GM19324 (cell line): ENCODE data around the gene IGLL5.

ENCODE experiments used
- ATAC-seq: cut with Tn5 transposase; IDR thresholded peaks from one replicate; pipeline ENCODE4 v1.9.1; 2021; ENCODE audit warnings: mild to moderate bottlenecking, moderate library complexity; ENCODE audit not compliant: unreplicated experiment, low FRiP score

The IGLL5 gene

GRCh38 chr22:22858559-22858937, 29.1 kb upstream of the IGLL5 start:
- ATAC-seq, result no peak

DNA sequence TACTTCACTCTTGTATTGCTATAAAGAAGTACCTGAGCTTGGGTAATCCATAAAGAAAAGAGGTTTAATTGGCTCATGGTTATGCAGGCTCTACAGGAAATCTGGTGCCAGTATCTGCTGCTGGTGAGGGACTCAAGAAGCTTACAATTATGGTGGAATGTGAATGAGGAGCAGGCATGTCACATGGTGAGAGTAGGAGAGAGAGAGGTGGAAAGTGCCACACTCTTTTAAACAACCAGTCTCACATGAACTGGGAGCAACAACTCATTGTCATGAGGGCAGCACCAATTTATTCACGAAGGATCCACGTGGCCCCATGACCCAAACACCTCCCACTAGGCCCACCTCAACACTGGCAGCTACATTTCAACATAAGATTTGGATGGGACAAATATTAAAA, 24.6 kb upstream of the IGLL5 start:
- ATAC-seq, result no peak

- peak; percentile 88 for ATAC-seq
Measured at GRCh38 chr22:22865311-22866072, 22.1 kb upstream of the IGLL5 start.

- ATAC-seq, result no peak
Measured at GRCh38 chr22:22866381-22867111, 21.1 kb upstream of the IGLL5 start.

DNA sequence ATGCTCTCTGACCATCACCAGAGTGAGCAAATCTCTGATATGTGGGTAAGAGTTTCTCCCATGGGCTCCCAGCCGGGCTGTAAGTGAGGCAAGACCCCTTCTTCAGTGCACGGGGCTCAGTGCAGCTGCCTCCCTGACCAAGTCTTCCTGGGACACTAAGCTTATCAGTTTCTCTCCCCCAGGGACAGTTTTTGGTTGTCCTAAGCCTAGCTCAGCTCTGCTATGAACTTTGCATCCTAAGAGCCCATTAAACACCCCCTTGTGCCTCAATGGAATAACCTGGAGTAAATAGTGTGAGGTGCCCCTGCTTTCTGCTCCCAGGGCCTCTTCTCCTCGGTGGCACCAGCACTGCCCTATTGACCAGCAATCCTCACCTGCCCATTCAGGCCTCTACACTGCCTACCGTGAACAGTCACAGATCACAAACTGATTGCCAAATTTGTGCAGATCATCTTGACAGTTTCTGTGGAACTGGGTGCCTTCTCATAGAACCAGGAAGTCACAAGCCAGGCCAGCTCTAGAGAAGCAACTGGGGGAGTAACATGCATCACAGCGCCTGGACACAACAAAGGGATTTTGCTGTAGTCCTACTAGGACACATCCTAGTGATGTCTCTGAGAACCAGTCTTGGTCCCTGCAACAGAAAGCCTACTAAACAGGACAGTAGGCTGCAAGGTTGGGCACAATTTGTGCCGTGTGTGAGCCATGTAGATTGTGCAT, 19.5 kb upstream of the IGLL5 start:
- ATAC-seq, result no peak

- no peak for ATAC-seq
Measured at GRCh38 chr22:22870577-22871404, 16.8 kb upstream of the IGLL5 start.

- ATAC-seq, result no peak
Measured at GRCh38 chr22:22871536-22872278, 15.9 kb upstream of the IGLL5 start.

DNA sequence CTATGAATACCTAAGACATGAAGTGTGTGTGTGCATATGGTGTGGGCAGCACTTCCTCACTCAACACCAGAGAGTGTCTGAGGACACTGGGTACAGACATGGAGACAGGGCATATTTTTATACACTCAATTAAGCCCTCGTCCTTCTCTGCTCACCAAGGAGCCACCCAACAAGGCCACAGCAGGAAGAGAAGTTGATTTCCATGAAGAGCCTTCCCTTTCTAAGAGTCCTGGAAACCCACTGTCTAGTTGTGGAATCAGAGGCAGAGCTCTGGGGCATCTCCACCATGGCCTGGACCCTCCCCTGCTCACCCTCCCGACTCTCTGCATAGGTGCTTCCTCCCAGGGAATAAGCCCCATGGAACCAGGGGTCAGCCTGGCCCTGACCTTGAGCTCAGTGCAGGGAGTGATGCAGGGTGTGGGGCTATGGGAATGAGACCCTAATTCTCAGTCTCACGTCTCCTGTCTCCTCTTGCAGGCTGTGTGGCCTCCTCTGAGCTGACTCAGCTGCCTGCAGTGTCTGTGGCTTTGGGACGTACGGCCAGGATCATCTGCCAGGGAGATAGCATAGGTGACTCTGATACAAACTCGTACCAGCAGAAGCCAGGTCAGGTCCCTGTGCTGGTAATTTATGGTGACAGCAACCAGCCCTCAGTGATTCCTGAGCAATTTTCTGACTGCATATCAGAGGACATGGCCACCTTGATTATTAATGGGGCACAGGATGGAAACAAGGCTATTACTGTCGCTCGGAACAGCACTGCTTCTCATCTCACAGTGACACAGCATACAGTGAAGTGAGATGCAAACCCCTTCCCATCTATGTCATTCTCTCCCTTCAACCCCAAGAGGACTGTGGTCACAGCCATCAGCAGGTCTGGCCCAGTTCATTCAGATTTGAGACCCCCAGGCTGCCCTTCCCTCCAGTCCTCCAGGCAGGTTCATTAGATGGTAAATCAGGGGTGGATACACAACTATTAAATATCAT, 14.6 kb upstream of the IGLL5 start:
- ATAC-seq, result no peak

GRCh38 chr22:22877523-22878210, 9.9 kb upstream of the IGLL5 start:
- no peak for ATAC-seq

GRCh38 chr22:22878211-22878570, 9.4 kb upstream of the IGLL5 start:
- ATAC-seq, result no peak

DNA sequence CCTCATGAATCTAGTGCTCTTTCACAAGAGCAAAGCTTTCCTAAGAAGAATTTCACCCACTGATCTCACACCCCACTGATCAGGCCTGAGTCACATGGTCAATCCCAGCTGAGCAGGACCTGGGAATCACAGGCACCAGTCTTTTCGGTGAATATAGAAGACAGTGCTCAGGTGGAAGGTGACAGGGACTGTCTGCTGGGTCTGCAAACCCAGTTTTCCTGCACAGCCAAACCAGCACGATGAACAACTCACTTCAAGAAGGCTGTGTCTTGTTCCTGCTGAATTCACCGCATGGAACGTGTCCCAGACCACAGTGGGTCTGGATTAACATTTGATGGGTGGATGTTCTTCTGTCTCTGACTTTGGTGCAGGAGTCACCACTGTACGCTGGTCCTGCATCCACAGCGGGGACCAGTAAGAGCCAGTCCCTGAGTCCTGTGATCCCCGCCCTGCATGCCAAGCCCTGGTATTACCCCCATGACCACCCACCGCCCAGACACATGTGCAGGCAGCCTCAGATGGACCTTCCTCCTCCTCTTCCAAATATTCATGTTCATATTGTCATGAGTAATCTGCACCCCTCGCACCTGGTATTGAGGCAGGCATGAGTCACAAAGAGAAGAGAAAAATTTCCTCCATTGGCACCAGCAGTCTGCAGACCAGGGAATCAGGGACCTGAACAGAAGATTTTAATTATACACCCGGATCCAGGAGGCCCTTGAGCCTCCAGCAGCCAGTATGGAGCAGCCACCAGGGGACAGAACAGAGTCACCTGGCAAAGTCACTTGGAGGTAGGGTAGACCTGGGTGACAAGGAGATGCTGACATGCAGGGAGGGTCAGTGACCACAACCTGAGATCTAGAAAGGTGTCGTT, 8.6 kb upstream of the IGLL5 start:
- no peak for ATAC-seq

DNA sequence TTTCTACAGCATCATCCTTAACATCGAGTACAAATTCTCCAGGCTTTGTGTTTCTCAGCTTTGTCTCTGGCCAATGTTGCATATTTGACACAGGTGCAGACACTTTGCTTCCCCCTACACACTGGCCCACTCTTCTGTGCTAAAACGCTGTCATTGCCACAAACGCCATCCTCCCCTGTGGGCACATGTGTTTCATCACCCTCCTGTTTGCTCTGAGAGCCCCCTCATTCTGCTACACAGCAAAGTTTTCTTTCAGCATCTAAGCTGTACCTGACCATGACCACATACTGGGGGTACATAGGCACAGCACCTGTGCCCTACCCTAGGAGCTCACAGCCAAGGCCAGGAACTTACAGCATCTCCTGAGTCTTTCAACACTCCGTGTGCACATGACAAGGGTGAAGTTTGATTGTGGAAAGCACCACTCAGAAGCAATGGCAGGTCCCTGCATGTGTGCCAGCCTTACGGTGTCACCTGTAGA, 7.9 kb upstream of the IGLL5 start:
- ATAC-seq, result no peak

- ATAC-seq, result no peak
Measured at GRCh38 chr22:22880645-22881044, 7.0 kb upstream of the IGLL5 start.

GRCh38 chr22:22881116-22882000, 6.3 kb upstream of the IGLL5 start:
- no peak for ATAC-seq

DNA sequence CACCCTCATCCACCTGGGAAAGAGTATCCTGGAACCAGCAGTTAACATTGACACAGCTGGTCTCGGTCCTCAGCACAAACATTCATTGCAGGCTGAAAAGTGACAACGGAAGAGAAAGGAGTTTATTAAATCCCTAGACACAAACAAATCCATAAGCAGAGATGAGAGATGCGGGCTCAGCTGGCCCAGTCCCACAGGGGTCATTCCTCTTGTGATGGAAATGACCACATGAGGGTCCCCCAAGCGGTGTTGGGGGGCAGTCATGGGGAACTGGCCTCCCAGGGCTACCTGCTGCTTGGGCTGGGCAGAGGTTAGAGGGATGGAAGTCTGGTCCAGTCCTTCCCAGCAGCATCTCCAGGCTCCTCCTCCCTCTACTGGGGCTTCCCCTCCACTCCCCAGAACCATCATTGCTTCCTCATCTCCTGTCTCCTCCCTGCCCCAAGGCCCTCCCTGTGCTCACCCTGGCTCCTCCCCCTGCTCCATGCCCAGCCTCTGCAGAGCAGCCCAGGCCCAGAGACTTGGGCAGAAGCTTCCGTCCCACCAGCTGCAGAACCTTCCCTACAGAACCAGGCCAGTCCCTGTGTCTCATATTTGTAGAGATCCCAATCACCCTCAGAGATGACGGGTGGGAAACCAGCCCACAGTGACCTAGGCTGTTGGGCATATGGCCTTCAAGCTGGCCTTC, 5.4 kb upstream of the IGLL5 start:
- ATAC-seq, result no peak
